ENCODE results near the gene MPZL1. TPM values are rescaled to one million over a fixed set of nuclear protein-coding genes. Genes with fewer than 3 reads are reported as not detected.
"Not testable (repeated sequence)": the region's sequence is repeated elsewhere in the genome, so short reads cannot be mapped to it uniquely, and the experiment has no call there.

MPZL1 gene
- total and polyA plus RNA-seq, 4 donors = 173 to 308 (median 265) TPM

DNA sequence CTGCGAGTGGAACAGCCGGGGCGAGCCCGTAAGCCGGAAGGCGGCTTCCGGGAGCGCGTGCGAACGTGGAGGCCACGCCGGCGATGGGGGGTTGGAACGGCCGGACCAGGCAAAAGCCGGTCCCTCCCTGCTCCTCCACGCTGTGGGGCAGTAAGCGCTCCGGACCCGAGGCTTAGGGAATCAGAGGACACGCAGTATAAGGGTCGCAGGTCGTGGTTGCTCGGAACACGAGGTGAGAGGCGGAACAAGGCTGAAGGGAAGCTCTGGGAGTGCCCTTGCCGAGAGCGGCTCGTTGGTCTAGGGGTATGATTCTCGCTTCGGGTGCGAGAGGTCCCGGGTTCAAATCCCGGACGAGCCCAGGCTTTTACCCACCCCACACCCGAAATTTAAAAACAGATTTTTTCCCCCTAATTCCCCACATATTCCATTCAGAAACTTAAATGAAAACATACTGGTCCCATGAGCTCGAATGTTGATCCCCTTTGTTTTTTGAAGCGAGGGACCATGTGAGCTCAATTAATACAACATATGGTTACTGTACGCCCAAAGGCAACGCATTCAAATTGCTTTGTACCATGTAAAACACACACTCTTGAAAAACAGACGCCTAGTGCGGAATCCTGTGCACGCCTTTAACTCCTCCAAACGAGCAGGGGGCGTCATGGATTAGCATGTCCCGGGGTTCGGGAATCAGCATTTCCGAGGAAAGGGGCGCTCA lies 7.2 kb upstream of the MPZL1 start:
- peaks cover 13% of the 10 kb centered on the region for H3K4me1 ChIP-seq (ENCODE audit: control insufficient read depth, insufficient read depth, low read length)
- H3K27ac ChIP-seq (ENCODE audit: low read depth, low read length) = peak overlapping the region; percentile 81
- peak; percentile 71 to 94 (median 75) for DNase-seq (ENCODE audit: low read depth in 4 of 6, low spot score in 6 of 6)
- under 1% methylated on average over 46 of the region's 50 CpGs for WGBS (ENCODE audit: insufficient coverage)
- no peaks in the 10 kb centered on the region for H3K36me3 ChIP-seq (ENCODE audit: control insufficient read depth, insufficient read depth, low read length)
- H3K9me3 ChIP-seq (ENCODE audit: control insufficient read depth, insufficient read depth, low read length) = no peaks in the 10 kb centered on the region
- peak overlapping the region; percentile 94 for H3K4me3 ChIP-seq (ENCODE audit: low read depth, low read length)
- H3K27me3 ChIP-seq (ENCODE audit: control insufficient read depth, insufficient read depth, low read length) = peaks cover 3% of the 10 kb centered on the region

DNA sequence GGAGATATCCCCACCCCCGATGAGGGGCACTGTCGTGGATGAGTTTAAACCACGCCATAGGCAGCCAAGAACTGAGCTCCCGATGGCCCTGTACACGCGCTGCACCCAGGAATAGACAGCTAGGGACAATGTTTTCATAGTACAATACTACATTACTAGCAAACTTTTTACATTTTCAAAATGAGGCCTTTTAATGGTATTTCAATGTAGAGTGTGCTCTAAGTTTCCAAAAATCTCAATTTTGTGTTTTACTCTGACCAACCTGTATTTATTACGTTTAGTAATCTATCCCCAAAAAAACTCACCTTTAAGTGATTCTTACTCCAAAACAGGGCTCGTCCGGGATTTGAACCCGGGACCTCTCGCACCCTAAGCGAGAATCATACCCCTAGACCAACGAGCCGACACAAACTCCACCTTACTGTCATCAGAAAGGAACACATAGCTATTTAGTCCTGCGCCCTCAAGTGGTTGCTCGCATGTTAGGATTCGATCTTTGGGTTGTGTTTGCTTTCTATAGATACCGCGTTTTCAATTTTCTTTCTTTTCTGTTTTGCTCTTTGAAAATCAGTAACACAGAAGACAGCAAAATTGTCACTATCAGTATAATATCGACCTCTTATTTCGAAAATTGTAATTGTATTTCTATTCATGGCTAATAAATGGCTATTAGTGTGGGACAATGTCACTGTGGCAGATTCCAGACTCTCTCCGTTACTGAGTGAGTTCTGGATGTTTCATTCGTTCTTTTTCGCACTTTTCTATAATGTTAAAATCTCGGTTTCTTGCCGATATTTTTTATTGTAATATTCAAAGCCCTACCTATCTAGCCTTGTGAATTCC lies 6.4 kb upstream of the MPZL1 start:
- H3K27ac ChIP-seq (ENCODE audit: low read depth, low read length) = peak overlapping the region; percentile 79
- H3K4me3 ChIP-seq (ENCODE audit: low read depth, low read length) = peak overlapping the region; percentile 94
- H3K27me3 ChIP-seq (ENCODE audit: control insufficient read depth, insufficient read depth, low read length) = peaks cover 3% of the 10 kb centered on the region
- peak; percentile 77 to 98 (median 89) for DNase-seq (ENCODE audit: low read depth in 4 of 6, low spot score in 6 of 6)
- WGBS (ENCODE audit: insufficient coverage) = 0% methylated on average over 1 of the region's 26 CpGs
- peaks cover 13% of the 10 kb centered on the region for H3K4me1 ChIP-seq (ENCODE audit: control insufficient read depth, insufficient read depth, low read length)
- H3K36me3 ChIP-seq (ENCODE audit: control insufficient read depth, insufficient read depth, low read length) = no peaks in the 10 kb centered on the region
- no peaks in the 10 kb centered on the region for H3K9me3 ChIP-seq (ENCODE audit: control insufficient read depth, insufficient read depth, low read length)

DNA sequence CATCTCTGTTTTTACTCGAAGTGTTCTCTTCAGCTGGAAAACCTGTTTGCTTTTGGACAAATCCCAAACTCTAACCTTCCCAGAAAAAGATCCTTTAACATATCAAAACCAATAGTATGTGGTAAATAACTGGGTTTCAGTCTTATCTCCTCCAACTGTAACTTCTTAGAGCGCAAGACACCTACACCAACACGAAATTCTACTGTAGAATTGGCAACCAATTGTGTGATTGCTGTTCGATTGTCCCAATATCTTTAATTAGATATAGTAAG lies 5.8 kb upstream of the MPZL1 start:
- DNase-seq (ENCODE audit: low read depth in 4 of 6, low spot score in 6 of 6) = peak in 2 of 6 donors; percentile 50 to 58
- Histone ChIP-seq H3K36me3 (ENCODE audit: control insufficient read depth, insufficient read depth, low read length) (no peaks in the 10 kb centered on the region), H3K4me1 (ENCODE audit: control insufficient read depth, insufficient read depth, low read length) (peaks cover 14% of the 10 kb centered on the region), H3K27ac (ENCODE audit: low read depth, low read length) (peak overlapping the region; percentile 57), H3K27me3 (ENCODE audit: control insufficient read depth, insufficient read depth, low read length) (peaks cover 3% of the 10 kb centered on the region), H3K9me3 (ENCODE audit: control insufficient read depth, insufficient read depth, low read length) (no peaks in the 10 kb centered on the region), H3K4me3 (ENCODE audit: low read depth, low read length) (peak overlapping the region; percentile 94)
- WGBS (ENCODE audit: insufficient coverage) = no CpG with 5 or more reads among the region's 4 CpGs

DNA sequence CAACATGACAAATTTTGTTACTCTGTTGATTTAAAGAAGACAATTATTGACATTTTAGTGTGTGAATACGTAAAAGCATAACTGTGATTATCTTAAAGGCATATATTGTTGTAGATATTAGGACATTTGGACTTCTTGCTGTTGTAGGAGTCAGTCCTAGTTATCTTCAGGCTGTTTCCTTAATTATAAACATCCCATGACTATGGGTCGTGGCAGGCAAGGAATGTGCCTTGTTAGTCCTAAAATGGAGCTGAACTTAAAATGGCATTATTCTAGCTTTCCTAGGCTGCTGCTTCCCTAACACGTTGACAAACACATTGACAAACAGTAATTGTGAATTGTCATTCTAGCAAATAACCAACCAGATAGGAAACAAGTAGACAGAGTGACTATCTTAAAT lies 4.4 kb upstream of the MPZL1 start:
- Histone ChIP-seq H3K4me1 (ENCODE audit: control insufficient read depth, insufficient read depth, low read length) (peaks cover 16% of the 10 kb centered on the region), H3K27me3 (ENCODE audit: control insufficient read depth, insufficient read depth, low read length) (peaks cover 3% of the 10 kb centered on the region), H3K27ac (ENCODE audit: low read depth, low read length) (no peak overlapping the region), H3K36me3 (ENCODE audit: control insufficient read depth, insufficient read depth, low read length) (no peaks in the 10 kb centered on the region), H3K9me3 (ENCODE audit: control insufficient read depth, insufficient read depth, low read length) (no peaks in the 10 kb centered on the region), H3K4me3 (ENCODE audit: low read depth, low read length) (no peak overlapping the region)
- no peak for DNase-seq (ENCODE audit: low read depth in 4 of 6, low spot score in 6 of 6)
- WGBS (ENCODE audit: insufficient coverage) = 100% methylated on average over 1 of the region's 3 CpGs

DNA sequence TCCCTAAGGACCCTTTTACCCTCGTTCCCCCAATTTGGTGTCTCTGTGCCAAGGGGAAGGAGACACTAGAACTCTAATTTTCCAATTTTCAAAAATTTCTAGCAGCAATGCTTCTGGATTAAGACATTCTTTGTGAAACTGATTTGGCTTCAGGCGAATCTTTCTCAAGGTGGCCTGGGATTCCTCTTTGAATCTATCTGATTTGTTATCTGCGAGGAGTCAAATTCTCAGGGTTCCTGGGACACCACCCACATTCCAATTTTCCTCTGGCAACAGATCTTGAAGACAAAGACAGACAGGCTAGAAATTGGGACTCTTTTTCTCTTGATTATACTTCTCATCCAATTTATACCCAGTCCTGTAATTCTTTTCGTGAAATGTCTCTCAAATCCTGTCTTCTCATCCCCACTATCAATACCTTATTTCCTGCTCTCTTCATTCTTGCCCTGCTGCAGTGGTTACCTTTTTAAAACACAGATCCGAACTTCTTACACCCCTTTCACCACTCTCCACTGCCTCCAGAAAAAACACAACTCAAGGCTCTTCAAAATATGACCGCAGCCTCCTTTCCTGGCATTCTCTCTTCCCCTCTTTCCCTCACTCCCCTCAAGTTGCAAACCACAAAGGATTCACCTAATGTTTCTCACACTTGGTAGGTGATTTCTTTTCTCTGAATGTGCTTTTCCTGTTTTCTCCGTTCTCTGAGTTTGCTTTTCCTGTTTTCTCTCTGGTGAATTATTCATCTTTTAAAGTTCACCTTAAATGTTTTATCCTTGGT lies 2.7 kb upstream of the MPZL1 start:
- Histone ChIP-seq H3K9me3 (ENCODE audit: control insufficient read depth, insufficient read depth, low read length) (no peaks in the 10 kb centered on the region), H3K4me3 (ENCODE audit: low read depth, low read length) (no peak overlapping the region), H3K27ac (ENCODE audit: low read depth, low read length) (no peak overlapping the region), H3K27me3 (ENCODE audit: control insufficient read depth, insufficient read depth, low read length) (no peaks in the 10 kb centered on the region), H3K4me1 (ENCODE audit: control insufficient read depth, insufficient read depth, low read length) (peaks cover 10% of the 10 kb centered on the region), H3K36me3 (ENCODE audit: control insufficient read depth, insufficient read depth, low read length) (no peaks in the 10 kb centered on the region)
- no peak for DNase-seq (ENCODE audit: low read depth in 4 of 6, low spot score in 6 of 6)
- WGBS (ENCODE audit: insufficient coverage) = 75% methylated on average over 4 of the region's 7 CpGs

DNA sequence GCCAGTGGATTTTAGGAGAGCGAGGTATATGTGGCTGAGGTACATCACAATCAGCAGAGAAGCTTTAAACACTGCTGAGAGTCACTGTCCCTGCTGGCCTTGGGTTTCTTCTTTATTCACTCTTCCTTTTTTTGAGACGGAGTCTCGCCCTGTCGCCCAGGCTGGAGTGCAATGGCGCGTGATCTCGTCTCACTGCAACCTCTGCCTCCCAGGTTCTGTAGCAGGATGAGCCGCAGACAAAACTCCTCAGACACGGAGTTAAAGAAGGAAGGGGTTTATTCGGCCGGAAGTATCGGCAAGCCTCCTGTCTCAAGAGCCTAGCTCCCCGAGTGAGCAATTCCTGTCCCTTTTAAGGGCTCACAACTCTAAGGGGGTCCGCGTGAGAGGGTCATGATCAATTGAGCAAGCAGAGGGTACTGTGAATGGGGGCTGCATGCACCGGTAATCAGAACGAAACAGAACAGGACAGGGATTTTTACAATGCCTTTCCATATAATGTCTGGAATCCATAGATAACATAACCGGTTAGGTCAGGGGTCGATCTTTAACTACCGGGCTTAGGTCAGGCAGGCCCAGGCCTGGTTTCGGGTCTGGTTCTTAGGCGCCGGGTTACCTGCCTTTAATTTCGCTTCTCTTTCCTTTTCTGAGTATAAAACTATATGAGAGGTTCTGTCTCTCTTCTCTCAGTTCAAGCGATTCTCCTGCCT lies 1.9 kb upstream of the MPZL1 start:
- not testable (repeated sequence) for DNase-seq (ENCODE audit: low read depth in 4 of 6, low spot score in 6 of 6); H3K27ac ChIP-seq (ENCODE audit: low read depth, low read length)
- 87% methylated on average over 18 of the region's 25 CpGs for WGBS (ENCODE audit: insufficient coverage)

DNA sequence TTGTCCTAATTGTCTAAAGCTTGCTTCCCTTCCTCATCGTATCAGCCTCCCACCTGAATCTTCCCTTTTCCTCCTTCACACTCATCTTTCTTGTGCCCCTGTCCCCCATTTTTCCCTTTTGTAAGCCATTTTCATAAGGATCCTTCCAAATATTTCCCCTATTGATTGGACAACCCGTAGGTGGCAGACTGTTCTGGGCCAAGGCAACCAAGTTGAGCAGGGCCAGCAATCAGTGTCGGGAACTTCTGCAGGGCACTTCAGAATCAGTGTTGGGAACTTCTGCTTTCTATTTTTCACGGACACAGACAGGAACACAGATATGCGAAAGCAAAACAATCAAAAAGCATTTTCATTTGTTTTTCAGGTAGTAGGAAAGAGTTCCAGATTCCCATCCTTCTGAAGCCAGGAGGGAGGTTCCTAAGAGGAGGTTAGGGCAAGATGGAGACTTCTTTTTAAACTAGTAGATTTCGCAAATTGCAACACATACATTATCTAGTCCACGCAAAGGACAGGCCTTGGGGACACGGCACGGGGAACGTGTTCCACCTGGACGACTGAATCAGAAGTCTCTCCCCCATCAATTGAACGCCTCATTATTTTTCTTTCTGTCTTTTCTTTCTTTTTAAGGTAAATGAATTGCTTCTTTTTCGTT lies 691 bp upstream of the MPZL1 start:
- Histone ChIP-seq H3K4me3 (ENCODE audit: low read depth, low read length) (peak overlapping the region; percentile 62), H3K27me3 (ENCODE audit: control insufficient read depth, insufficient read depth, low read length) (no peaks in the 10 kb centered on the region), H3K27ac (ENCODE audit: low read depth, low read length) (peak overlapping the region; percentile 85), H3K4me1 (ENCODE audit: control insufficient read depth, insufficient read depth, low read length) (peaks cover 8% of the 10 kb centered on the region), H3K9me3 (ENCODE audit: control insufficient read depth, insufficient read depth, low read length) (no peaks in the 10 kb centered on the region), H3K36me3 (ENCODE audit: control insufficient read depth, insufficient read depth, low read length) (no peaks in the 10 kb centered on the region)
- 15% methylated on average over 8 of the region's 13 CpGs for whole genome bisulfite sequencing (ENCODE audit: insufficient coverage)
- peak in 3 of 6 donors; percentile 47 to 70 (median 66) for DNase-seq (ENCODE audit: low read depth in 4 of 6, low spot score in 6 of 6)

More for the DNA sequence above, 1.9 kb upstream of the MPZL1 start:
- H3K36me3 ChIP-seq (ENCODE audit: control insufficient read depth, insufficient read depth, low read length); H3K27me3 ChIP-seq (ENCODE audit: control insufficient read depth, insufficient read depth, low read length); H3K9me3 ChIP-seq (ENCODE audit: control insufficient read depth, insufficient read depth, low read length); H3K4me3 ChIP-seq (ENCODE audit: low read depth, low read length): not testable (repeated sequence)
- peaks cover 11% of the 10 kb centered on the region for H3K4me1 ChIP-seq (ENCODE audit: control insufficient read depth, insufficient read depth, low read length)

DNA sequence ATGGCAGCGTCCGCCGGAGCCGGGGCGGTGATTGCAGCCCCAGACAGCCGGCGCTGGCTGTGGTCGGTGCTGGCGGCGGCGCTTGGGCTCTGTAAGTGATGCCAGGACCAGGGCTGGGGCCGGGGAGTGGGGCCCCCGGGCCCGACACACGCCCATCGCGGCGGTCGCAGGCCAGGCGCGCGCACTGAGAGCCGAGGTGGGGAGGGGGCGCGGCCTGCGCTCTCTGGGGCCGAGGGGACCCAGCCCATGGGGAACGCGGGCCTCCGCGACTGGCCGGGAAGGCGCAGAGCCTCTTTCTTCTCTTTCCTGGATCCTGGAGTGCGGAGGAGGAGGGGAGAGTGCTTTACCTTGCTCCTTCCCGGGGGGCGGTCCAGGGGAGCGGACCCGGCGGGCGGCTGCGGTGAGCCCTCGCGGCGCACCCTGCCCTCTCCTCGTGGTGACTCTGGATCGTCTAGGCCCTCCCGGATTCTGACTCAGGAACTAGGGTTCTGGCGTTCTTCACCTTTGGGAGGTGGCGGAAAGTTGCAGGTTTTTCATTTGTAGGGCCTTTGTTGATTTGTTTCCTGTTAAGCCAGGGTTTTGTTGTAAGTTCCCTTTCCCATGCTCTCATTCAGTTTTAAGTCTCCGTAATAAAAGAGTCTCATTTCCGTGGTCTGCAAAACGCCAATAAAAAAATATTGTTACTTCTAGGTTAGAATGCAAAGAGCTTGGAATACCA lies 529 bp downstream of the MPZL1 start:
- peak in 1 of 6 donors; percentile 19 for DNase-seq (ENCODE audit: low read depth in 4 of 6, low spot score in 6 of 6)

More for the DNA sequence above, 529 bp downstream of the MPZL1 start:
- Histone ChIP-seq H3K4me1 (ENCODE audit: control insufficient read depth, insufficient read depth, low read length) (peaks cover 8% of the 10 kb centered on the region), H3K27ac (ENCODE audit: low read depth, low read length) (peak overlapping the region; percentile 85), H3K36me3 (ENCODE audit: control insufficient read depth, insufficient read depth, low read length) (no peaks in the 10 kb centered on the region), H3K27me3 (ENCODE audit: control insufficient read depth, insufficient read depth, low read length) (no peaks in the 10 kb centered on the region), H3K4me3 (ENCODE audit: low read depth, low read length) (peak overlapping the region; percentile 62), H3K9me3 (ENCODE audit: control insufficient read depth, insufficient read depth, low read length) (no peaks in the 10 kb centered on the region)
- 0% methylated on average over 38 of the region's 52 CpGs for WGBS (ENCODE audit: insufficient coverage)

Data from spinal cord (tissue), 10 donors.